Fibroblast of mammary gland (primary cell): Measurements from ENCODE around the gene PACRG.

Experiments
- DNase-seq: peaks from one replicate; pipeline ENCODE4 v3.0.0-alpha.2; 2010; ENCODE audit warnings: low read depth
- H3K4me3 ChIP-seq: 2 replicates; pipeline ENCODE4 v1.5.1; 2011; ENCODE audit warnings: low read depth, mild to moderate bottlenecking, low read length, moderate library complexity; ENCODE audit not compliant: control insufficient read depth
- CTCF ChIP-seq: conservative IDR thresholded peaks from 2 replicates; pipeline ENCODE4 v1.5.1; 2011; ENCODE audit warnings: low read depth, low read length, inconsistent platforms; ENCODE audit not compliant: control insufficient read depth, insufficient read depth

PACRG gene

GRCh38 chr6:163199371-163199770 lies 471.6 kb downstream of the PACRG start:
- TF ChIP-seq CTCF: no peak
- DNase-seq: no peak
- no peak overlapping the region for H3K4me3 ChIP-seq

- TF ChIP-seq CTCF: no peak
Observed at GRCh38 chr6:163200289-163200688, 472.5 kb downstream of the PACRG start.

GRCh38 chr6:163200694-163201093 lies 472.9 kb downstream of the PACRG start:
- DNase-seq: no peak
- no peak for TF ChIP-seq CTCF
- no peak overlapping the region for H3K4me3 ChIP-seq

More at GRCh38 chr6:163200289-163200688, 472.5 kb downstream of the PACRG start:
- no peak for DNase-seq
- H3K4me3 ChIP-seq: no peak overlapping the region

GRCh38 chr6:163201855-163202254 lies 474.1 kb downstream of the PACRG start:
- H3K4me3 ChIP-seq: no peak overlapping the region
- TF ChIP-seq CTCF: no peak
- no peak for DNase-seq

GRCh38 chr6:163206196-163206595 lies 478.4 kb downstream of the PACRG start:
- H3K4me3 ChIP-seq: no peak overlapping the region
- no peak for TF ChIP-seq CTCF
- no peak for DNase-seq

- no peak for TF ChIP-seq CTCF
- DNase-seq: no peak
- no peak overlapping the region for H3K4me3 ChIP-seq
Observed at GRCh38 chr6:163207431-163208383, 479.9 kb downstream of the PACRG start.
